Transverse colon (tissue), 3 donors: ENCODE results near the gene FBLN2.

Experiments
- CTCF ChIP-seq, 5 experiments: fragments of 200-600 bp in 3 of 5; fragments of 450-650 bp in 2 of 5; sonication (generic) in 3 of 5; IDR thresholded peaks; 1 replicate in 2 of 5; 2 replicates in 3 of 5; pipeline ENCODE4 v1.5.1; 2016 to 2017; ENCODE audit warnings: antibody characterized with exemption in 5 of 5, inconsistent platforms in 3 of 5, mild to moderate bottlenecking in 2 of 5, moderate library complexity in 1 of 5
- POLR2A ChIP-seq: fragments of 450-650 bp; IDR thresholded peaks from one replicate; pipeline ENCODE4 v1.6.1; 2016; ENCODE audit warnings: antibody characterized with exemption, mild to moderate bottlenecking, moderate library complexity

GRCh38 chr3:13601692-13602080, 52.8 kb downstream of the FBLN2 start:
- TF ChIP-seq CTCF (IDR thresholded peaks at IDR 0.05) (no peak), POLR2A (no peak)
